Adrenal gland (tissue), 12 donors: Measurements from ENCODE around the gene DGKE. TPM values are rescaled to one million over a fixed set of nuclear protein-coding genes. Genes with fewer than 3 reads are reported as not detected.

Experiments
- DNase-seq, 7 donors: peaks; one replicate each; pipeline ENCODE4 v3.0.0-alpha.2; 2019 to 2020
- H3K27ac ChIP-seq, 5 donors: fragments of 200-600 bp; sonication (generic) in 4 of 5; 1 replicate in 3 of 5; 2 replicates in 2 of 5; pipeline versions ENCODE4 v1.5.1 to v1.8.0; 2016 to 2020; ENCODE audit warnings: mild to moderate bottlenecking in 1 of 5
- H3K27me3 ChIP-seq: fragments of 200-600 bp; 2 replicates; pipeline ENCODE4 v1.8.0; 2021
- H3K36me3 ChIP-seq, 2 donors: fragments of 200-600 bp; replicated peaks in 1 of 2; 1 replicate in 1 of 2; 2 replicates in 1 of 2; pipeline versions ENCODE4 v1.5.1 to v1.8.0; 2018 to 2022
- H3K4me1 ChIP-seq, 2 donors: fragments of 200-600 bp; replicated peaks in 1 of 2; 1 replicate in 1 of 2; 2 replicates in 1 of 2; pipeline versions ENCODE4 v1.5.1 to v1.8.0; 2018 to 2021
- H3K4me3 ChIP-seq, 4 donors: fragments of 200-600 bp; sonication (generic) in 3 of 4; one replicate each; pipeline ENCODE4 v1.5.1; 2016 to 2018
- H3K9me3 ChIP-seq, 3 donors: fragments of 200-600 bp; sonication (generic) in 1 of 3; replicated peaks in 1 of 3; 1 replicate in 2 of 3; 2 replicates in 1 of 3; pipeline versions ENCODE4 v1.5.1 to v1.8.0; 2016 to 2021
- POLR2A ChIP-seq, 2 donors: fragments of 450-650 bp; IDR thresholded peaks; one replicate each; pipeline ENCODE4 v1.6.1; 2017; ENCODE audit warnings: antibody characterized with exemption in 2 of 2, mild to moderate bottlenecking in 2 of 2, moderate library complexity in 1 of 2
- WGBS, 4 donors: extraction: QIAGEN DNeasy Blood & Tissue Kit in 2 of 4; methylation state at CpG; one replicate each; pipeline versions ENCODE4 v1.1.5 to v1.1.7; 2013 to 2017; 5-methylcytosine and 5-hydroxymethylcytosine counted together
- intact Hi-C, 2 donors: fragments of 100-400 bp; cut with DNase I; formaldehyde crosslinking; loops; one replicate each; pipeline versions ENCODE4 v1.14.1 to v1.15.0; 2022 to 2023
- polyA plus RNA-seq, 3 donors: library from polyadenylated mRNA; stranded (reverse); fragments of 200-250 nt in 2 of 3; fragments of 350-450 nt in 1 of 3; fragmentation: Illumina TruSeq in 1 of 3; extraction: RNeasy Lipid Tissue Mini Kit (QIAGEN cat#74804) in 1 of 3; gene quantifications; one replicate each; pipeline ENCODE4 v1.2.3, GENCODE V29; 2013 to 2014
- total RNA-seq, 9 donors: library from RNA; depleted of rRNA in 4 of 9; stranded (reverse); fragments of >200 nt in 4 of 9; fragments of 120-200 nt in 1 of 9; fragmentation: NEBNext Ultra II Directional in 1 of 9; extraction: Animal tissue kit (Norgen Biotek cat#: 25700) in 1 of 9; gene quantifications; one replicate each; pipeline versions ENCODE4 v1.1.0 to v1.2.4, GENCODE V29; 2013 to 2023
- TF ChIP-seq, protein P1 (sequence below), 6 experiments: fragments of 450-650 bp in 4 of 6; fragments of 200-600 bp in 2 of 6; sonication (generic) in 1 of 6; IDR thresholded peaks; 1 replicate in 5 of 6; 2 replicates in 1 of 6; pipeline versions ENCODE4 v1.5.1 to v1.8.0; 2016 to 2021; ENCODE audit warnings: antibody characterized with exemption in 6 of 6, mild to moderate bottlenecking in 2 of 6, moderate library complexity in 1 of 6
- donor health status: healthy with polysubstance abuse.
- donor health status: Bipolar disorder and iron deficiency.
- donor health status: DM: yes; HTN: yes; CAD: no.
- donor health status: DM: no; HTN: no; CAD: no.
- donor health status: DM: no; HTN: no; CAD: no.
- donor health status: DM: yes; HTN: yes; CAD: no.

Gene DGKE
- total and polyA plus RNA-seq, 12 donors: 0.97 to 8.4 (median 3.8) TPM

- intact Hi-C loops: no loop called here
- H3K4me3 ChIP-seq: no peak overlapping the region
- no peaks in the 10 kb centered on the region for H3K4me1 ChIP-seq
- no peaks in the 10 kb centered on the region for H3K27me3 ChIP-seq
- no peaks in the 10 kb centered on the region for H3K36me3 ChIP-seq
- TF ChIP-seq, protein P1, sequence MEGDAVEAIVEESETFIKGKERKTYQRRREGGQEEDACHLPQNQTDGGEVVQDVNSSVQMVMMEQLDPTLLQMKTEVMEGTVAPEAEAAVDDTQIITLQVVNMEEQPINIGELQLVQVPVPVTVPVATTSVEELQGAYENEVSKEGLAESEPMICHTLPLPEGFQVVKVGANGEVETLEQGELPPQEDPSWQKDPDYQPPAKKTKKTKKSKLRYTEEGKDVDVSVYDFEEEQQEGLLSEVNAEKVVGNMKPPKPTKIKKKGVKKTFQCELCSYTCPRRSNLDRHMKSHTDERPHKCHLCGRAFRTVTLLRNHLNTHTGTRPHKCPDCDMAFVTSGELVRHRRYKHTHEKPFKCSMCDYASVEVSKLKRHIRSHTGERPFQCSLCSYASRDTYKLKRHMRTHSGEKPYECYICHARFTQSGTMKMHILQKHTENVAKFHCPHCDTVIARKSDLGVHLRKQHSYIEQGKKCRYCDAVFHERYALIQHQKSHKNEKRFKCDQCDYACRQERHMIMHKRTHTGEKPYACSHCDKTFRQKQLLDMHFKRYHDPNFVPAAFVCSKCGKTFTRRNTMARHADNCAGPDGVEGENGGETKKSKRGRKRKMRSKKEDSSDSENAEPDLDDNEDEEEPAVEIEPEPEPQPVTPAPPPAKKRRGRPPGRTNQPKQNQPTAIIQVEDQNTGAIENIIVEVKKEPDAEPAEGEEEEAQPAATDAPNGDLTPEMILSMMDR (IDR thresholded peaks at IDR 0.05): no peak
- no peak for TF ChIP-seq POLR2A (IDR thresholded peaks at IDR 0.05)
- no peak overlapping the region for H3K27ac ChIP-seq
- DNase-seq: no peak
- WGBS, 4 donors: 66 to 78% (median 77%) methylated on average over 6 to 7 of the region's 7 CpGs
- no peaks in the 10 kb centered on the region for H3K9me3 ChIP-seq
Observed at GRCh38 chr17:56812901-56813388, 21.0 kb upstream of the DGKE start.

DNA sequence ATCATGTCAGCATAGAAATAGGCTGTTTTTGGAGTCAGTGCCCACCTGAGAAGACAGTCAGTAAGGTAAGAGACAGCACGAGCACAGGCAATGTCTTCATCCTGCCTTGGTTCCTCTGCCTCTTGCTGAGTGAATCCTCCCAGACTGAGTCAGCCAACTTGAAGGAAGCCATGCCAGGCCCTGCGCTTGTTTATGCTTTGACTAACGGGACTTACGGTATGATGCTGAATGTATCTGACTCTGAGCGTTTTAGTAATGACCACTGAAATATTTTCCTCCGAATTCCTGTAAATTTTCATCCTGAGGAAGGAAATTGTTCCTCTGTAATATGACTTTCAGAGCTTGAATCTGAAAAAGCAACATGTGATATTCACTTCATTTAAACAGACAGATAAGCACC lies 18.2 kb upstream of the DGKE start:
- no peaks in the 10 kb centered on the region for H3K27me3 ChIP-seq
- no peak for DNase-seq
- H3K4me1 ChIP-seq: no peaks in the 10 kb centered on the region
- no peak for TF ChIP-seq POLR2A (IDR thresholded peaks at IDR 0.05)
- TF ChIP-seq, protein P1 (IDR thresholded peaks at IDR 0.05): no peak
- intact Hi-C loops: loop anchor here in 1 of 2 donors (5.0 kb wide), 1 partner anchor 127 kb away; no protein-coding TSS in a partner anchor
- WGBS, 4 donors: 77 to 84% (median 83%) methylated on average over 6 of the region's 6 CpGs
- no peak overlapping the region for H3K27ac ChIP-seq
- no peaks in the 10 kb centered on the region for H3K9me3 ChIP-seq
- H3K36me3 ChIP-seq: no peaks in the 10 kb centered on the region
- no peak overlapping the region for H3K4me3 ChIP-seq

DNA sequence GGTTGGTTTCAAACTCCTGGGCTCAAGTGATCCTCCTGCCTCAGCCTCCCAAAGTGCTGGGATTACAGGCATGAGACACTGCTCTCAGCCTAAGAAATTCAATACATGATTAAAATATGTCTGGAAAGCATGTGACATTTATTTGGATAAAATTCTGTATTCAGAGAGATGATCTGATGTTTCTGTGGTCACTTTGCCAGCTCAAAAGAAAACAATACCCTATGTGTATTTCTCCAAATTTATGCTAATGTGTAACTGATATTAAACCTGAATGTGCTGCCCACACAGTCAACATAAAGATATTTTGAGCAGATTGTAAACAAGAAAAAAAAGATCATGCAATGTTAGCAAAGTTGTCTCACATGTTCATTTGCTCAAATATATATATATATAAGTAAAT lies 16.9 kb upstream of the DGKE start:
- Histone ChIP-seq H3K27ac (no peak overlapping the region), H3K9me3 (no peaks in the 10 kb centered on the region), H3K27me3 (no peaks in the 10 kb centered on the region), H3K36me3 (no peaks in the 10 kb centered on the region), H3K4me1 (no peaks in the 10 kb centered on the region), H3K4me3 (no peak overlapping the region)
- DNase-seq: no peak
- TF ChIP-seq POLR2A (IDR thresholded peaks at IDR 0.05): no peak
- TF ChIP-seq, protein P1 (IDR thresholded peaks at IDR 0.05): no peak
- intact Hi-C loops: loop anchor here in 1 of 2 donors (5.0 kb wide), 1 partner anchor 125 kb away; no protein-coding TSS in a partner anchor

GRCh38 chr17:56819030-56819429 lies 14.9 kb upstream of the DGKE start:
- intact Hi-C loops: loop anchor here (2.0 to 5.0 kb wide), 2 partner anchors 122 to 123 kb away; no protein-coding TSS in a partner anchor
- TF ChIP-seq POLR2A (IDR thresholded peaks at IDR 0.05): no peak
- TF ChIP-seq, protein P1 (IDR thresholded peaks at IDR 0.05): no peak
- no peak for DNase-seq

More at GRCh38 chr17:56819030-56819429, 14.9 kb upstream of the DGKE start:
- Histone ChIP-seq H3K36me3 (no peaks in the 10 kb centered on the region), H3K27ac (no peak overlapping the region), H3K4me3 (no peak overlapping the region), H3K27me3 (no peaks in the 10 kb centered on the region), H3K4me1 (no peaks in the 10 kb centered on the region), H3K9me3 (no peaks in the 10 kb centered on the region)
- WGBS, 4 donors: 80 to 92% (median 84%) methylated on average over 2 of the region's 2 CpGs
